Measurements from ENCODE around the gene SMC6.

DNA sequence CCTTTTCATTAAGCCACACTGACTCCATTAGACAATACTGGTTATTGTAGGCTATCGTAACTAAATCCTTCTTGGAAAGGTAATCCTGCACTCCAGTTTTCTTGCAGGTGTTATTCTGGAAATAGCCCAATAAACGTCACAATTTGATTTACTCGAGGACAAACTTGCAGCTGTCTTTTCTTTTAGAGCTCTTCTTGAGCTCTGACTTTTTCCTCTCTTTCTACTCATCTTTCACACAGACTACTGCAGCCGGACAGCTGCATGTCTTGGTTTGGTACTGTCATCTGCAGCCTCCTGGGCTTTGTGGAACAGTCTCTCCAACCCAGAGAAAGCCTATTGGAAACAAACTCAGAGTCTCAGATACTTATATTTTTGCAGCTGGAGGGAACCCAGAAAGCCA is 39.7 kb upstream of the SMC6 start:
- TF ChIP-seq, protein P1, sequence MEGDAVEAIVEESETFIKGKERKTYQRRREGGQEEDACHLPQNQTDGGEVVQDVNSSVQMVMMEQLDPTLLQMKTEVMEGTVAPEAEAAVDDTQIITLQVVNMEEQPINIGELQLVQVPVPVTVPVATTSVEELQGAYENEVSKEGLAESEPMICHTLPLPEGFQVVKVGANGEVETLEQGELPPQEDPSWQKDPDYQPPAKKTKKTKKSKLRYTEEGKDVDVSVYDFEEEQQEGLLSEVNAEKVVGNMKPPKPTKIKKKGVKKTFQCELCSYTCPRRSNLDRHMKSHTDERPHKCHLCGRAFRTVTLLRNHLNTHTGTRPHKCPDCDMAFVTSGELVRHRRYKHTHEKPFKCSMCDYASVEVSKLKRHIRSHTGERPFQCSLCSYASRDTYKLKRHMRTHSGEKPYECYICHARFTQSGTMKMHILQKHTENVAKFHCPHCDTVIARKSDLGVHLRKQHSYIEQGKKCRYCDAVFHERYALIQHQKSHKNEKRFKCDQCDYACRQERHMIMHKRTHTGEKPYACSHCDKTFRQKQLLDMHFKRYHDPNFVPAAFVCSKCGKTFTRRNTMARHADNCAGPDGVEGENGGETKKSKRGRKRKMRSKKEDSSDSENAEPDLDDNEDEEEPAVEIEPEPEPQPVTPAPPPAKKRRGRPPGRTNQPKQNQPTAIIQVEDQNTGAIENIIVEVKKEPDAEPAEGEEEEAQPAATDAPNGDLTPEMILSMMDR (IDR thresholded peaks at IDR 0.05 in 2 of 3, conservative IDR thresholded peaks at IDR 0.05 in 1 of 3; ENCODE audit: control insufficient read depth in 2 of 3, extremely low read depth in 1 of 3, insufficient read depth in 1 of 3, low read depth in 3 of 3, low read length in 3 of 3): no peak
- TF ChIP-seq ZNF384 (IDR thresholded peaks at IDR 0.05; ENCODE audit: borderline replicate concordance, low read depth, low read length) (no peak), HDGF (IDR thresholded peaks at IDR 0.05) (no peak), RFX5 (IDR thresholded peaks at IDR 0.05; ENCODE audit: low read depth, low read length) (no peak), TAF1 (IDR thresholded peaks at IDR 0.05; ENCODE audit: borderline replicate concordance, low read depth, low read length) (no peak), JUNB (IDR thresholded peaks at IDR 0.05) (no peak), CREB1 (IDR thresholded peaks at IDR 0.05; ENCODE audit: low read depth) (no peak), HDAC2 (IDR thresholded peaks at IDR 0.05) (no peak), SREBF1 (IDR thresholded peaks at IDR 0.05; ENCODE audit: low read length) (no peak)
